Lung (tissue), 12 donors: ENCODE data around the gene TASP1. TPM values are rescaled to one million over a fixed set of nuclear protein-coding genes. Genes with fewer than 3 reads are reported as not detected.

Source experiments
- ATAC-seq: fragments of 200-7000 bp; cut with Tn5 transposase; one replicate; pipeline ENCODE4 v1.9.1; 2020; ENCODE audit warnings: moderate number of reproducible peaks; ENCODE audit not compliant: insufficient read depth, low FRiP score
- DNase-seq, 3 donors: peaks; one replicate each; pipeline ENCODE4 v3.0.0-alpha.2; 2013 to 2017
- H3K27ac ChIP-seq, 2 donors: one replicate each; pipeline ENCODE4 v1.5.1; 2013; ENCODE audit warnings: mild to moderate bottlenecking in 2 of 2, moderate library complexity in 2 of 2, control low read depth in 1 of 2, inconsistent platforms in 1 of 2, low read depth in 1 of 2, low read length in 1 of 2
- H3K27me3 ChIP-seq, 3 donors: one replicate each; pipeline ENCODE4 v1.5.1; 2013; ENCODE audit warnings: low read length in 2 of 3; ENCODE audit not compliant: control insufficient read depth in 3 of 3, insufficient read depth in 3 of 3
- H3K36me3 ChIP-seq, 4 donors: one replicate each; pipeline ENCODE4 v1.5.1; 2013; ENCODE audit warnings: low read length in 4 of 4, mild to moderate bottlenecking in 1 of 4, moderate library complexity in 1 of 4; ENCODE audit not compliant: control insufficient read depth in 4 of 4, insufficient read depth in 4 of 4
- H3K4me1 ChIP-seq, 5 donors: one replicate each; pipeline ENCODE4 v1.5.1; 2013; ENCODE audit warnings: low read length in 5 of 5, mild to moderate bottlenecking in 2 of 5, moderate library complexity in 1 of 5; ENCODE audit not compliant: control insufficient read depth in 5 of 5, insufficient read depth in 5 of 5
- H3K4me3 ChIP-seq: one replicate; pipeline ENCODE4 v1.5.1; 2013; ENCODE audit warnings: mild to moderate bottlenecking, control low read depth, moderate library complexity
- H3K9ac ChIP-seq, 2 donors: one replicate each; pipeline ENCODE4 v1.5.1; 2013; ENCODE audit warnings: low read length in 2 of 2, control low read depth in 1 of 2; ENCODE audit not compliant: insufficient read depth in 1 of 2
- H3K9me3 ChIP-seq, 4 donors: one replicate each; pipeline ENCODE4 v1.5.1; 2013; ENCODE audit warnings: low read length in 3 of 4, mild to moderate bottlenecking in 1 of 4, moderate library complexity in 1 of 4; ENCODE audit not compliant: control insufficient read depth in 4 of 4, insufficient read depth in 3 of 4
- WGBS, 2 donors: extraction: QIAGEN DNeasy Blood & Tissue Kit; methylation state at CpG; one replicate each; pipeline ENCODE4 v1.1.7; 2013; 5-methylcytosine and 5-hydroxymethylcytosine counted together
- polyA plus RNA-seq, 2 donors: library from polyadenylated mRNA; stranded (reverse); fragments of 200-250 nt; gene quantifications; one replicate each; pipeline ENCODE4 v1.2.1, GENCODE V29; 2013
- total RNA-seq, 2 donors: library from RNA; depleted of rRNA in 1 of 2; stranded (reverse); fragments of >200 nt in 1 of 2; gene quantifications; one replicate each; pipeline ENCODE4 v1.2.1, GENCODE V29; 2014 to 2021
- TF ChIP-seq, protein P1 (sequence below): IDR thresholded peaks from 2 replicates; pipeline ENCODE4 v1.5.1; 2012; ENCODE audit warnings: mild to moderate bottlenecking; ENCODE audit errors: control extremely low read depth, extremely low read depth
- donor health status: control.
- donor health status: control.
- donor health status: Bipolar disorder and iron deficiency.
- donor health status: healthy.
- donor health status: DM: yes; HTN: yes; CAD: no.

Gene TASP1
- total and polyA plus RNA-seq, 4 donors, result 5.0 to 26.5 (median 11.5) TPM

GRCh38 chr20:13412806-13413445 lies 225.8 kb downstream of the TASP1 start:
- TF ChIP-seq, protein P1, sequence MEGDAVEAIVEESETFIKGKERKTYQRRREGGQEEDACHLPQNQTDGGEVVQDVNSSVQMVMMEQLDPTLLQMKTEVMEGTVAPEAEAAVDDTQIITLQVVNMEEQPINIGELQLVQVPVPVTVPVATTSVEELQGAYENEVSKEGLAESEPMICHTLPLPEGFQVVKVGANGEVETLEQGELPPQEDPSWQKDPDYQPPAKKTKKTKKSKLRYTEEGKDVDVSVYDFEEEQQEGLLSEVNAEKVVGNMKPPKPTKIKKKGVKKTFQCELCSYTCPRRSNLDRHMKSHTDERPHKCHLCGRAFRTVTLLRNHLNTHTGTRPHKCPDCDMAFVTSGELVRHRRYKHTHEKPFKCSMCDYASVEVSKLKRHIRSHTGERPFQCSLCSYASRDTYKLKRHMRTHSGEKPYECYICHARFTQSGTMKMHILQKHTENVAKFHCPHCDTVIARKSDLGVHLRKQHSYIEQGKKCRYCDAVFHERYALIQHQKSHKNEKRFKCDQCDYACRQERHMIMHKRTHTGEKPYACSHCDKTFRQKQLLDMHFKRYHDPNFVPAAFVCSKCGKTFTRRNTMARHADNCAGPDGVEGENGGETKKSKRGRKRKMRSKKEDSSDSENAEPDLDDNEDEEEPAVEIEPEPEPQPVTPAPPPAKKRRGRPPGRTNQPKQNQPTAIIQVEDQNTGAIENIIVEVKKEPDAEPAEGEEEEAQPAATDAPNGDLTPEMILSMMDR, result no peak
- no peak for DNase-seq
- WGBS, 2 donors, result 75 to 82% methylated on average over 3 of the region's 3 CpGs
- no peak overlapping the region for H3K27ac ChIP-seq
- H3K4me3 ChIP-seq, result no peak overlapping the region
- ATAC-seq, result no peak
- H3K4me1 ChIP-seq, result peaks cover 0 to 2% (median 0%) of the 10 kb centered on the region in 5 donors
- H3K9ac ChIP-seq, result no peak overlapping the region
- no peaks in the 10 kb centered on the region for H3K27me3 ChIP-seq
- H3K36me3 ChIP-seq, result peaks cover 0 to 6% (median 5%) of the 10 kb centered on the region in 4 donors
- H3K9me3 ChIP-seq, result no peaks in the 10 kb centered on the region

DNA sequence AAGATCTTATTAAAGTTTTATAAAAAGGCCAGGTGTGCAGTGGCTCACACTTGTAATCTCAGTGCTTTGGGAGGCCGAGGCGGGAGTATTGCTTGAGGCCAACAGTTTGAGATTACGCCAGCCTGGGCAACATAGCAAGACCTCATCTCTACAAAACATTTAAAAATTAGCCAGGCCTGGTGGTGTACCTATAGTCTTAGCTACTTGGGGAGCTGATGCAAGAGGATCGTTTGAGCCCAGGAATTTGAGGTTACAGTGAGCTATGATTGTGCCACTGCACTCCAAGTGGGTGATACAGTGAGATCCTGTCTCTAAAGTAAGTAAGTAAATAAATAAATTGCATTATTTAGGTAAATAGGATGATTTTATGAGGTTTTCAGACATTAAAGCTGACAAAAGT lies 234.4 kb downstream of the TASP1 start:
- ATAC-seq (no peak), DNase-seq (no peak)
- WGBS, 2 donors, result 78 to 93% methylated on average over 4 of the region's 4 CpGs
- H3K4me1 ChIP-seq, result no peaks in the 10 kb centered on the region
- H3K27ac ChIP-seq, result no peak overlapping the region
- no peak overlapping the region for H3K4me3 ChIP-seq
- TF ChIP-seq, protein P1, result no peak
- H3K9ac ChIP-seq, result no peak overlapping the region
- no peaks in the 10 kb centered on the region for H3K36me3 ChIP-seq
- H3K9me3 ChIP-seq, result no peaks in the 10 kb centered on the region
- H3K27me3 ChIP-seq, result no peaks in the 10 kb centered on the region

- no peaks in the 10 kb centered on the region for H3K27me3 ChIP-seq
- no peaks in the 10 kb centered on the region for H3K4me1 ChIP-seq
- H3K27ac ChIP-seq, result no peak overlapping the region
- H3K9me3 ChIP-seq, result no peaks in the 10 kb centered on the region
- no peaks in the 10 kb centered on the region for H3K36me3 ChIP-seq
- DNase-seq (no peak), ATAC-seq (no peak)
- H3K4me3 ChIP-seq, result no peak overlapping the region
- WGBS, 2 donors, result 66 to 97% methylated on average over 2 of the region's 2 CpGs
- no peak overlapping the region for H3K9ac ChIP-seq
- TF ChIP-seq, protein P1, result no peak
Measured at GRCh38 chr20:13403453-13403852, 235.3 kb downstream of the TASP1 start.

DNA sequence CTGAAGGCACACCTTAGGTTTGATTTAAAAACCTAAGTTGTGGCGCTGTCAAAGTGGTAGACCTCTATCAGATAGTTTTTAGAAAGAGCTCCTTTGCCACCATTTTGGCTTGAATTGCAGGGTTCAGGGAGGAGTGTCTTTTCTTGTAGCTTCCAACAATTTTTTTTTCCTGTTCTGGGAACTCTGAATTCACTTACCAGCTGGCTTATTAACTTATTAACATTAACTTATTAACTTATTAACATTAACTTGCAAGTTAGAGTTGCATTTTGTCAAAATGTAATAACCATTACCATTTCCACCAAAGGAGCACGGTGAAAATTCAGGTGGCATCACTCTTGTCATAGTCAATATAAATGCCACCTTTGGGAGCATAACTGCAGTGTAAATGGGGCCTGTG lies 235.7 kb downstream of the TASP1 start:
- WGBS, 2 donors, result 96 to 97% methylated on average over 2 of the region's 2 CpGs
- Histone ChIP-seq H3K4me1 (no peaks in the 10 kb centered on the region), H3K9ac (no peak overlapping the region), H3K9me3 (no peaks in the 10 kb centered on the region), H3K36me3 (no peaks in the 10 kb centered on the region), H3K27ac (no peak overlapping the region), H3K27me3 (no peaks in the 10 kb centered on the region), H3K4me3 (no peak overlapping the region)
- TF ChIP-seq, protein P1, result no peak
- no peak for ATAC-seq
- DNase-seq, result no peak
